Breast epithelium (tissue), 3 donors: ENCODE measurements around the gene CRY1.

ENCODE experiments used
- CTCF ChIP-seq, 3 donors: fragments of 450-650 bp; IDR thresholded peaks; one replicate each; pipeline ENCODE4 v1.5.1; 2016 to 2017; ENCODE audit warnings: antibody characterized with exemption in 3 of 3, mild to moderate bottlenecking in 3 of 3, moderate library complexity in 3 of 3
- POLR2AphosphoS5 ChIP-seq, 3 donors: sonication (generic); formaldehyde crosslinking; IDR thresholded peaks; one replicate each; pipeline ENCODE4 v1.6.1; 2017; ENCODE audit warnings: antibody characterized with exemption in 3 of 3

- TF ChIP-seq CTCF (IDR thresholded peaks at IDR 0.05) (no peak), POLR2AphosphoS5 (IDR thresholded peaks at IDR 0.05) (no peak)
These were observed 132.9 kb downstream of the CRY1 start for GRCh38 chr12:106960443-106960842.
